Posterior vena cava (tissue), 2 donors: ENCODE measurements around the gene PPCDC. TPM values are rescaled to one million over a fixed set of nuclear protein-coding genes. Genes with fewer than 3 reads are reported as not detected.
"Not testable (repeated sequence)": the region's sequence is repeated elsewhere in the genome, so short reads cannot be mapped to it uniquely, and the experiment has no call there.

Experiments used
- DNase-seq: peaks from one replicate; pipeline ENCODE4 v3.0.0-alpha.2; 2020; ENCODE audit warnings: low spot score
- intact Hi-C, 2 donors: fragments of 100-400 bp; cut with DNase I; formaldehyde crosslinking; loops; one replicate each; pipeline versions ENCODE4 v1.14.1 to v1.14.2; 2022 to 2023
- total RNA-seq, 2 donors: library from RNA; stranded (reverse); fragmentation: NEBNext Ultra II Directional; extraction: Animal tissue kit (Norgen Biotek cat#: 25700); gene quantifications; one replicate each; pipeline ENCODE4 v1.2.1, GENCODE V29; 2021
- donor health status: DM: yes; HTN: yes; CAD: no.
- donor health status: DM: yes; HTN: yes; CAD: no.

The PPCDC gene
- total RNA-seq, 2 donors from 2014 or later, result 9.2 to 11.0 TPM

DNA sequence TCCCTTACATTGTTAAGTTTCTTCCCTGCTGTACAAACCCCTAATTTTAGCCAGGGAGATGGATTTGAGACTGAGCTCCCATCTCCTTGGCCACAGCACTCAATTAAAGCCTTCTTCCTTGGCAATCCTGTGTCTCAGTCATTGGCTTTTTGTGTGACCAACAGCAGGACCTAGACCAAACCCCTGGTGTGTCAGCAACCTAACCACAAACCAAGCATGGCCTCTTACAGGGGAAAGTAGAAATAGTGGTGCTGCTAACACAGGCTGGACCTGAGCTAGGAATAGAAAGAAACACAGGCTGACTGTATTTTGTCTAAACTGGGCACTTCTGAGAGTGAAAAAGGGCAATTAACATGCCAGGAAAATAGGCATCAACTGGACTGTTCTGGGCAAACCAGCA, 37.9 kb downstream of the PPCDC start:
- intact Hi-C loops, result no loop called here
- DNase-seq, result no peak

DNA sequence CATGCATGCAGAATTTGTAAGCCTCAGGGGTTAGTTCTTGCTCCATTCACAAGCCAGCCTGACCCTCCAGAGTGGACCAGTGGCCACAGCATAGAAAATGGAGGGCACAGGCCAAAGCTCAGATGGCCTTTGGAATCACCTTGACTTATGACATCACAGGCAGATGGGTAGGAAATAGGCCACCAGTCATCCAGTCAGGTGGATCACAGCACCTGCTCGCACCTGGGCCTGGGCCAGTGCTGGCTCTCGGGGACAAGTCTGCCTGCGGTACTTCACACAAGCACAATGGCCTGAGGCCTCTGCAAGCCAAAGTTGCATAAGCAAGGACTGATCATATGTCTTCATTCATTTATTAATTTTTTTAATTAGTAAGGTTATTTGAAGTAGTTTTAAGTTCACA, 39.3 kb downstream of the PPCDC start:
- no peak for DNase-seq
- intact Hi-C loops, result no loop called here

DNA sequence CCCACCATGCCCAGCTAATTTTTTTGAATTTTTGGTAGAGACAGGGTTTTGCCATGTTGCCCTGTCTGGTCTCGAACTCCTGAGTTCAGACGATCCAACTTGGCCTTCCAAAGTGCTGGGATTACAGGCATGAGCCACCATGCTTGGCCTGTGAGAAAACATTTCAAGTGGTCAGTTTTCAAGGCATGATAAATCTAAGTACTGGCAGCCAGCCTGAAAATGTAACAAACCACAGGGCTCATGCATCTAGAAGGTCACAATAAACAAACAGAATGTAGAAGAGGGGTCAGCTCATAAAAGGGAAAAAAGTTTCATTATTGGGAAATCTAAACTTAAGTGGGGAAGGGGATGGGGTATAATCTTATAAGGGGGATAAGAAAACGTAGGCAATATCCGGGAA, 39.9 kb downstream of the PPCDC start:
- no peak for DNase-seq
- intact Hi-C loops, result no loop called here

DNA sequence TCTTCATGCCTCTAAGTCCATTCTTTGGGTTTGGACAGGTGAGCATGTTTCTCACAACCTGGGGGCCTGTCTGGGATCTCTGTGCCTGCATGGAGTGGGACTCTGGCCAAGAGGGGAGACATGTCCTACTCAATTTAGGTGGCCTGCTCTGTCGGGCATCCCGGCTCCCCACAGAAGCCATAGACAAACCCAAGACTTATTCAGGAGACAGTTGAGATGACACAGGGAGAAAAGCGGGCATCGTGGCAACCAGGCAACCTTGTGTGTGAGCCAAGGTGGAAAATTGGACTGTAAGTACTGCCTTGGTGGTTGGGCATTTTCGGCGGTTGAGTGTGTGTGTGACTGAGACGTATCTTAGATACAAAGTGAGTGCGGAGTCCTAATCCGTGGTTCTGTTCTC, 40.5 kb downstream of the PPCDC start:
- no peak for DNase-seq
- intact Hi-C loops, result no loop called here

DNA sequence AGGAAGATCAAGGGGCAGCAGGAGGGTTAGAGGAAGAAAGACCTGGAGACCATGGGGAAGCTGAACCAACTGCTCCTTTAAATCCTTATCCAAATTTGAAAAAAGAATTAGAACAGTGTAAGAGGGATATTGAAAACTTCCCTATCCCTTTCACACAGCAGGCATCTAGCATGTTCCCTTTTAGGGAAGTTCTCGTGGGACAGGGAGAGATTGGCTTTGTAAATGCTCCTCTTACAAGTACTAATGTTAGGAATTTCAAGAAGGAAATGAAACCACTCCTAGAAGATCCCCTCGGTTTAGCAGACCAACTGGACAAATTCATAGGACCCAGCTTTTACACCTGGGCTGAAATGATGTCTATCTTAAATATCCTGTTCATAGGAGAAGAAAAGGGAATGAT, 41.5 kb downstream of the PPCDC start:
- intact Hi-C loops, result no loop called here
- no peak for DNase-seq

DNA sequence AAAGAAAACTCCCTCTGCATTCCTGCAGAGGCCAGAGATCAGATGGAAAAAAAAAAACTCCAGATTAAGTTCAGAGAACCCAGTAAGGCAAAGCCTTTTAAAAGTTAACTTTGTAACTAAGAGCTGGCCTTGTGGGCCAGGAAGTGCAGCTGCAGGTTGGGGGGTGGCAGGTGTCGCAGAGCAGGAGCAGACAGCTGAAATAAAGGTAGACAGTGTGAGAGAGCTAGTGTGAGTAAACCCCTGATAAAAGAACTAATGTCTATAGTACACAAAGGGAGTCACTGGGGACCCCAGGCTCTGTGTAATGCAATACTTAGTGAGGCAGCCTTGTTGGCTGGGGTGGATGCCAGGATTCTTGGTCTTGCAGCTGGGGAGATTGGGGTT, 42.1 kb downstream of the PPCDC start:
- DNase-seq, result no peak
- intact Hi-C loops, result no loop called here

DNA sequence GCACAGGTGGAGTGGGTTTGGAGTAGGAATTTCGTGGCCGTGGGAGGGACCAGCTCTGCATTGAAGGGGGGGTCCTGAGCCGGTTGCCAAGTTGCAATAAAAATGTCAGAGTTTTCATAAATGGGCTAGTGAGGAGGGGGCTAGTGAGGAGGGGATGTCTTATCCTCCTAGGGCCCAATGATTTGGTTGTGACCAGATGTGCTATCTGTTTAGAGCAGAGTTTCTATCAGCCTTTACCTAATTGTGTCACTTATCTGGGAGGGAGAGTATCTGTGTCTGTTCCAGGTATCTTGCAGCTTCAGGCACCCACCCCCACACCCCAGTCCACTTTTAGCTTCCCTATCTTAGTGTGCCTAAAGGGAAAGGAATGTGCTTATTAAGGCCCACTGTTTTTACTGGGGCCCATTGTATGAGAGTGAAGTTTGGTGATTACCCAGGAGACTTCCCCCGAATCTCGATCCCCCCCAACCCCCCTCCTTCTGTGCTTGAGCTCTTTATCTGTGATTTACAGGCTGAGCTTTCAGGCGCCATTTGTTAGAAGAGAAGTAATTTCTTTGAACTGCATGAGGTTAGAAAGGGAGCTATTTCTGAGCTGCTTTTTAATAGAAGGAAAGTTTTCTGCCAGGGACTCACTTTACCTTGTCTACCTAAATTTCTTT, 42.6 kb downstream of the PPCDC start:
- intact Hi-C loops, result no loop called here
- no peak for DNase-seq

DNA sequence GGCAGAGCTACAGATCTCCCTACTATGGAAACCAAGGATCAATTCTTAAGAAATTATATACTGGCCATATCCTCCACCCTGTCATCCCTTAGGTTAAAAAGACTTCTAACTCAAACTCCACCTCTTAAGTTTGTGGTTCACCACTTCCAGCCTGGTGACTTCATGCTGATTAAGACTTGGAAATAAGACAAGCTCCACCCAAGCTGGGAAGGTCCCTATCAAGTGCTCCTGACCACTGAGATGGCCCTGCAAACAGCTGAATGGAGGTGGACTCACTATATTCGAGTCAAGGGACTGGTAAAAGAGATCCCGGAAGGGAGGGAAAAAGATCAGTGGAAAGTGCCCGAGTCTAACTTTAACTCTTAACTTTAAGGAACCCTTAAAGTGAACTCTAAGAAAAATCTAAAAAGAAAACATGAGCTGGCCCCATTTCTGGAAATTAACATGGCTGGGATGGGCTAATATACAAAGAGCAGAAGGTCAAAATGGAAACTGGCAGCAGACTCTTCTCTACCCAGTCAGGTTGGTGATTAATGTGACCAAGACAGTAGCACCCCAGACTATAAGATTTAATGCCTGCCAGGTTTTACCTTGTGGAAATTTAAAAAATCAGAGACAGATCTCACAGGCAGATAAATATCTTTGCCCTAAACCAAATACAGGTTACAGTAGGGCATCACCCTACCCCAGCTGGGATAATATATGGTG, 43.9 kb downstream of the PPCDC start:
- DNase-seq, result no peak
- intact Hi-C loops, result no loop called here

DNA sequence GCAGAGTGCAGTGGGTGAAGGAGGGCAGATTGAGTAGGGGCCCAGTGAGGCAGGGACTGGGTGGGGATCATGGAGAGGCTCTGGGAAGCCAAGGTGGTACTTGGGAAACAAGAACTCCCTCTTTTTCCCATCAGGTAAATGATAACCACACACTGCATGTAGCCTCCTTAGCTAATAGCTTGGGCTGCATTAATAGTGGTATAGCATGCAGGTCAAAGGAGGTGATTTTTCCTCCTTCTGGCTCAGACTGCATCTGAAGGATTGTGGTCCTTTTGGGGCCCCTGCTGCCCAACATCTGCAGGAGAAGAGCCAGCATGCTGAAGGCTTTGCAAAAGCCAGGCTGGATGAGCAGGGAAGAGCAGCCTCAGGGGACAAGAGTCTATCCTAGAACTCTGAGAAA, 45.4 kb downstream of the PPCDC start:
- intact Hi-C loops, result no loop called here

DNA sequence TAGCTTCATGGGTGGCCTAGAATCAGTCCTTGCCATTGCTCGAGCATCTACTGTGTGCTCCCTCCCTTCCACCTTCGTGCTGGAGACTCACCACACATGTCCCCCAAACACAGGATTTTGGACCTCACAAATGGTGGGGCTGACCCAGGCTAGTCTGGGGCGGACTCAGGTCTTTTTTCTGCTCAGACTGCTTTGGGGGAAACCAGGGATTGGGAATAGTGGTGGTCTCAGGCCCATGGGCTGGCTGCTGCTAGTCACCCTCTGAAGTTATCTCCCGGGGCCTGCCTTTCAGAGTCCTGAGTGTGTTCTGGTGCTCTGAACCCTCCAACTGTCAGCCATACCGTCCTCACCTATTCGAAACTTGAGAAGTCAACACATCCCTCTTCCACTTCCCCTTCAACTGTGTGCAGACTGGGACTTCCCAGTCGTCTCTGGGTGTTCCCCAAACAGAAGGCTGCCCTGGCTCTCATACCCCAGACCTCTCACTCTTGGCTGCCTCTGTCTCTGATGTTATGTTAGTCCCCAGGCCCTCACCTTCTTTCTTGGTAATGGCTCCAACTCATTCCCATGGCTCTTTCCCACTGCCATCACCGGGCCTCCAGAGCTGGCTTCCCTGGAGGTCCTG, 46.0 kb downstream of the PPCDC start:
- DNase-seq, result no peak
- intact Hi-C loops, result no loop called here

More for the DNA sequence above, 45.4 kb downstream of the PPCDC start:
- no peak for DNase-seq

DNA sequence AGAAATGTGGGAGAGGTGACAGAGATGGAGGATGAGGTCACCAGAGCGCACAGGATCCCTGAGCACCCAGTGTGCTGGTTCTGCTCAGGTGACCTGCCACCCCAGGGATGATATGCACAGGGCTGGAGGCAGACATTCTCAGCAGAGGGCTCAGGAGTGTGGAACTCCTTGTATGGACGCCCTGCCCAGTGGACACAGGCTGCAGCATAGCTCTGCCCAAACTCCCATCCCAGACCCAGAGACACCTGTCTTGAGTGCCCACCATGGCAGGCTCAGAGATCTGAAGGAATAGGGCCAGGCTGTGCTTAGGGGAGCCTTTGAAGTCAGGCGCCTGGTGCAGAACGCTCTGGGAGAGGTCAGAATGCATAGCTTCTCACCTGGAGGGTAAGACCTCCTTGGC, 47.3 kb downstream of the PPCDC start:
- intact Hi-C loops, result no loop called here

DNA sequence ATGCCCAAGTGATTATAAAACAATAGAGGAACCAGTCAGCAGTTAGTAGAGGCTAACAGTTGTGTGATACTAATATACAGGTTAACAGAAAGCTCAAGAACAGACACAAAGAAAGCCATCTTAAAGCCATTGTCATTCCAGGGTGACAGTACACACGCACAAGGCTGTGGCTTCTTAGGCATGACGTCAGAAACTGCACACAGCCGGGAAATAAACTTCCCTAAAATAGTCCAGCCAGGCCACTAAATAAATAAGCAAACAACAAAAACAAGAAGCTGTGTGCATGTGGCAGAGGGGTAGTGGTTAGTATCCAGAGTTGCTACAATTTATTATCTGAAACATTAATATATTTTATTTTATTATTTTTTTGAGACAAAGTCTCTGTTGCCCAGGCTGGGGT, 49.8 kb downstream of the PPCDC start:
- no peak for DNase-seq
- intact Hi-C loops, result no loop called here

More for the DNA sequence above, 47.3 kb downstream of the PPCDC start:
- no peak for DNase-seq

DNA sequence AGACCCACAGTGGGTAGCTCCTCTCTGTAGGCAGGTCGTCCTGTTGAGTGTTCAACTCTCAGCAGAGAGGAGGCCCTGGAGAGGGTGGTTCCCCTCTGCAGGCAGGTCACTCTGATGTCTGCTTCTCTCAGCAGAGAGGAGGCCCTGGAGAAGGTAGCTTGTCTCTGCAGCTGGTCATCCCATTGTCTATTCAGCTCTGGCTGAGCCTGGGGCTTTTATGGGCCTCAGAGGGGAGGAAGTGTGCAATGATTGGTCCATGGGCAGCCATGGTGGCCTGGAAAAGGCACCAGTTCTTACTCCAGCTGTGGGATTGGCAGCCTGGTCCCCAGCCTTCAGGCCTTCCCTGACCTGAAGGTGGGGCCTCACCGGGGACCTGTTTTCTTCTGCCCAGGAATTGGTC, 52.9 kb downstream of the PPCDC start:
- DNase-seq, result no peak
- intact Hi-C loops, result no loop called here

DNA sequence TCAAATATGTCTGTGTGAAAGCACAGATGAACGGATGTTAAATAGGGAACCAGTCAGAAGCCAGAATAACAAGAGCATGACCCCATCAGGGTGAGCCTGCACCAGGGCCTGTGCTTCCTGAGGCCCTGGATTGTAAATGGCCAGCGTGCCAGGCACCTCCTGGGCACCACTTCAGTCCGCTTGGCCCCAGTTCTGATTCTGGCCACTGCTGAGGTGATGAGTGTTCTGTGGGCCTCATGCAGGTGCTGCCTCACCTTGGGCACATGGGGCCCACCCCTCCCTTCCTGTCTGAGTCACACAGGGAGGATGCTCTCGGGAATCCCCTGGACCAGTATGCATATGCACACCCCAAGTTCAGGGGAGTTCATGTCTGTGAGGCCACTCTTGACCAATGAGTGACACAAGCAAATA, 54.2 kb downstream of the PPCDC start:
- DNase-seq, intact Hi-C loops: not testable (repeated sequence)

DNA sequence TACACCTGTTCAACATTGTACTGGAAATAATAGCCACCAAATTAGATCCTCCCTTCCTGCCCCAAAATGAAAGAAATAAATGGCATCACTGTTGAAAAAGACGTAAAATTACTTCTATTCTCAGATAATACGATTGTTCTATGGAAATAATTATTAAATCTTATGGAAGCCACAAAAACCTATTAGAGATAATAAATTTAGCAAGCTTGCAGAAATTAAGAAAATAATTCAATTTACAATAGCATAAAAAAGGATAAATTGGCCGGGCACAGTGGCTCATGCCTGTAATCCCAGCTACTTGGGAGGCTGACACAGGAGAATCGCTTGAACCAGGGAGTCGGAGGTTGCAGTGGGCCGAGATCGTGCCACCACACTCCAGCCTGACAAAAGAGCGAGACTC, 57.8 kb downstream of the PPCDC start:
- intact Hi-C loops, result no loop called here
- DNase-seq, result no peak

DNA sequence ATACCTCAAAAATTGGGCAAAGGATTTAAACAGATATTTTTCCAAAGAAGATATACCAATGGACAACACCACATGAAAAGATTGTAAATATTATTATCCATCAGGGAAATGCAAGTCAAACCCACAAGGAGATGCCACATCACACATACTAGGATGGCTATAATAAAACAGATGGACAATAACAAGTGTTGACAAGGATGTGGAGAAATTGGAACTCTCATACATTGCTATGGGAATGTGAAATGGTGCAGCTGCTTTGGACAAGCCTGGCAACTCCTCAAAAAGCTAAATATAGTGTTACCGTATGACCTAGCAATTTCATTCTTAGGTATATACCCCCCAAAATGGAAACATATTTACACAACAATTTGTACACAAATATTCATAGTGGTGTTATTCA, 59.3 kb downstream of the PPCDC start:
- intact Hi-C loops, result no loop called here
- DNase-seq, result no peak

DNA sequence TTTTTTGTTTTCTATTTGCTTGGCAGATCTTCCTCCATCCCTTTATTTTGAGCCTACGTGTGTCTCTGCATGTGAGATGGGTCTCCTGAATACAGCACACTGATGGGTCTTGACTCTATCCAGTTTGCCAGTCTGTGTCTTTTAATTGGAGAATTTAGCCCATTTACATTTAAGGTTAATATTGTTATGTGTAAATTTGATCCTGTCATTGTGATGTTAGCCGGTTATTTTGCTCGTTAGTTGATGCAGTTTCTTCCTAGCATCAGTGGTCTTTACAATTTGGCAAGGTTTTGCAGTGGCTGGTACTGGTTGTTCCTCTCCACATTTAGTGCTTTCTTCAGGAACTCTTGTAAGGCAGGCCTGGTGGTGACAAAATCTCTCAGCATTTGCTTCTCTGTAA, 62.3 kb downstream of the PPCDC start:
- DNase-seq, intact Hi-C loops: not testable (repeated sequence)

DNA sequence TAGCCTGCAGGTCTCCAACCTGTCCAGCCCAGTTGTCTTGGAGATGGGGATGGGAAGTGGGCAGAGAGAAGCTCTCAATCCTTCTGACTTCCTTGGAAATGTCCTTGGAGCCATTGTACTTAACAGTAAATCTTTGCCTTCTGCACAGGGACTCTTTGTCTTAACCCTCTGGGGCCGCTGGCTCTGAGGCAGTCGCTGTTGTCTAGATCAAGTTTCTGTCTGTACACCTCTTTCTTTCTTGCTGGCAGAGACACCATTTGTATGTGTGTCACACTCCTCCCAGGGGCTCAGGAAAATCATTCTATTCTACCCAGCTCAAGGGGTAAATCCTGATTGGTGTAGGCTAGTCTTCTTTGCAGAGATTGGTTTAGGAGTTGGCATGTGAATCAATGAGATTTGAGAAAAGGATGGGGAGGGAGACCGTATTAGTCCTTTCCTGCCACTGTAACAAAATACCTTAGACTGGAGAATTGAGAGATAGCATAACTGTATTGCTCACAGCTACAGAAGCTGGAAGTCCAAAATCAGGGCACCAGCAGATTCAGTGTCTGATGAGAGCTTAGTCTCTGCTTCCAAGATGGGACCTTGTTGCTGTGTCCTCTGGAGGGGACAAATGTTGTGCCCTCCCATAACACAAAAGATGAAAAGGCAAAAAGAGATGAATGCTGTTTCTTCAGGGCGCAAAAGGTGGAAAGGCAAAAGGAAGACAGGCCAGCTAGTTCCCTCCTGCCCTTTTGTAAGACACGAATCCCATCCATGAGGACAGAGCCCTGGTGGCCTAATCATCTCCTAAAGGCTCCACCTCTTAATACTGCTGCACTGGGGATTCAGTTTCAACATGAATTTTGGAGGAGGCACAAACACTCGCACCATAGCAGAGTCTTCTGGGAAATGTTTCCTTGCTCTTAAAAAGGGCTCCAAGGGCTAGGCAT, 66.3 kb downstream of the PPCDC start:
- intact Hi-C loops, result no loop called here
- DNase-seq, result no peak

DNA sequence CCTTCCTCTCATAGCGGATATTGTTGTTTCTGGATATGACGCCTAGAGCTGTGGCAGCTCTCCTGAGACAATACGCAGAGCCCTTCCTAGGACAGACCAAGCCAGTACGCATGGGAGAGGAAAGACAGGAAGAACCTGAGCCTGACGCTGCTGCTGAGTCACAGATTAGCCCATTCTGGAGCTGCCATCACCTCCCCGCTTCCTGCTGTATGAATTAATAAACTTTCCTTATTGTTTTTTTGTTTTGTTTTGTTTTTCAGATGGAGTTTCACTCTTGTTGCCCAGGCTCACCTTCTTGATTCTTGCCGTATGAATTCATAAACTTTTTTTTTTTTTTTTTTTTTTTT, 67.0 kb downstream of the PPCDC start:
- intact Hi-C loops, result no loop called here
- no peak for DNase-seq

DNA sequence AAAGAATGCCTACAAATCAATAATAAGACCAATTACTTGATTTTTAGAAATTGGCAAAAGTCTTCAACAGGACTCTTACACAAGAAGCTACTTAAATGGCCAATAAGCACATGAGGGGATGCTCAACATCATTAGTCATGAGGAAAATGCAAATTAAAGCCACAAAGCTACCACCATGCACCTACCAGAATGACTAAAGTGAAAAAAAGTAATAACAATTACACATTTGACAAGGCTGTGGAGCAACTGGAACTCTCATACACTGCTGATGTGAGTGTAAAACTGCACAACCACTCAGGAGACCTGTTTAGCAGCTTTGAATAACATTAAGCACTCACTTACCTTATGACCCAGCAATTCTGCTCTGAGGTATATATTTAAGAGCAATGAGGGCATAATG, 68.4 kb downstream of the PPCDC start:
- intact Hi-C loops, result no loop called here
- DNase-seq, result no peak
